ENCODE results near the gene OR51A7.
"Not testable (repeated sequence)": the region's sequence is repeated elsewhere in the genome, so short reads cannot be mapped to it uniquely, and the experiment has no call there.

OR51A7 gene

GRCh38 chr11:4947505-4947904 is 43.9 kb downstream of the OR51A7 start, which contains the start of gene OR51A4:
Gene OR51A4, minus strand, starts transcription at chr11:4947605. Its CDS starts 505 bp downstream, at chr11:4947100.
- TF ChIP-seq, protein P1, sequence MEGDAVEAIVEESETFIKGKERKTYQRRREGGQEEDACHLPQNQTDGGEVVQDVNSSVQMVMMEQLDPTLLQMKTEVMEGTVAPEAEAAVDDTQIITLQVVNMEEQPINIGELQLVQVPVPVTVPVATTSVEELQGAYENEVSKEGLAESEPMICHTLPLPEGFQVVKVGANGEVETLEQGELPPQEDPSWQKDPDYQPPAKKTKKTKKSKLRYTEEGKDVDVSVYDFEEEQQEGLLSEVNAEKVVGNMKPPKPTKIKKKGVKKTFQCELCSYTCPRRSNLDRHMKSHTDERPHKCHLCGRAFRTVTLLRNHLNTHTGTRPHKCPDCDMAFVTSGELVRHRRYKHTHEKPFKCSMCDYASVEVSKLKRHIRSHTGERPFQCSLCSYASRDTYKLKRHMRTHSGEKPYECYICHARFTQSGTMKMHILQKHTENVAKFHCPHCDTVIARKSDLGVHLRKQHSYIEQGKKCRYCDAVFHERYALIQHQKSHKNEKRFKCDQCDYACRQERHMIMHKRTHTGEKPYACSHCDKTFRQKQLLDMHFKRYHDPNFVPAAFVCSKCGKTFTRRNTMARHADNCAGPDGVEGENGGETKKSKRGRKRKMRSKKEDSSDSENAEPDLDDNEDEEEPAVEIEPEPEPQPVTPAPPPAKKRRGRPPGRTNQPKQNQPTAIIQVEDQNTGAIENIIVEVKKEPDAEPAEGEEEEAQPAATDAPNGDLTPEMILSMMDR (IDR thresholded peaks at IDR 0.05; ENCODE audit: low read depth, low read length), result no peak
- H3K4me3 ChIP-seq (ENCODE audit: low read depth, low read length), result no peak within 1 kb of the TSS

GRCh38 chr11:4955613-4956012 is 52.0 kb downstream of the OR51A7 start, which contains the start of gene OR51A2:
Gene OR51A2, minus strand, starts transcription at chr11:4955713. Its CDS starts 0 bp downstream, at chr11:4955713.
- not testable (repeated sequence) for H3K4me3 ChIP-seq (ENCODE audit: low read depth, low read length)

GRCh38 chr11:4957396-4957795 is 53.8 kb downstream of the OR51A7 start:
- no peak overlapping the region for H3K4me3 ChIP-seq (ENCODE audit: low read depth, low read length)
- TF ChIP-seq, protein P1 (IDR thresholded peaks at IDR 0.05; ENCODE audit: low read depth, low read length), result no peak

Data from WI38 (cell line).